IMR-90 (cell line): ENCODE results near the gene FAM168A.

Source experiments
- MXI1 ChIP-seq: IDR thresholded peaks from 2 replicates; pipeline ENCODE4 v1.6.1; 2012; ENCODE audit warnings: low read depth, mild to moderate bottlenecking, low read length, moderate library complexity, borderline replicate concordance
- POLR2A ChIP-seq: IDR thresholded peaks from 2 replicates; pipeline ENCODE4 v1.6.1; 2012; ENCODE audit warnings: mild to moderate bottlenecking, low read depth, low read length
- RAD21 ChIP-seq: IDR thresholded peaks from 2 replicates; pipeline ENCODE4 v1.6.1; 2012; ENCODE audit warnings: low read length, improper control_type of control experiment
- SMC3 ChIP-seq: fragments of 150-350 bp; IDR thresholded peaks from 2 replicates; pipeline ENCODE4 v1.6.1; 2016; ENCODE audit warnings: low read depth, mild to moderate bottlenecking, antibody characterized with exemption, low read length, moderate library complexity
- TF ChIP-seq, protein P1 (sequence below): conservative IDR thresholded peaks from 2 replicates; pipeline ENCODE4 v1.5.1; 2012; ENCODE audit warnings: mild to moderate bottlenecking, low read depth, low read length, improper control_type of control experiment

DNA sequence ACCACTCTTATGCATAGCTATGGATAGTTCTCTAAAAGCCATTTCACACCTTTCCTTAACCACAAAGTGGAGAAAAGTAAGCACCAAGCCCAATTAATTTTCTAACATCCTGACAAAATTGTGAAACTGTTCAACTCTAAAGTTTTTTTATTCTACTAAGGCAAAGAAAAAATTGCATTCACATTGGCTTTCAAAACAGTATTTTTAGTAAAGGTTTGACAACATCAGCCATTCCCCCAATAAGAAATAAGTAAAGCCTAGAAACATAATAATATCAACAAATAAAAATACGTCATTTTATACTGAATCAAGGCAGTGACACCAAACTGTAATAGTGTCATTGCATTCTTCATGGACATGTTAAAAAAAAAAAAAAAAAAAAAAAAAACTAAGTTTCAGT lies 11.1 kb downstream of the FAM168A start:
- TF ChIP-seq, protein P1, sequence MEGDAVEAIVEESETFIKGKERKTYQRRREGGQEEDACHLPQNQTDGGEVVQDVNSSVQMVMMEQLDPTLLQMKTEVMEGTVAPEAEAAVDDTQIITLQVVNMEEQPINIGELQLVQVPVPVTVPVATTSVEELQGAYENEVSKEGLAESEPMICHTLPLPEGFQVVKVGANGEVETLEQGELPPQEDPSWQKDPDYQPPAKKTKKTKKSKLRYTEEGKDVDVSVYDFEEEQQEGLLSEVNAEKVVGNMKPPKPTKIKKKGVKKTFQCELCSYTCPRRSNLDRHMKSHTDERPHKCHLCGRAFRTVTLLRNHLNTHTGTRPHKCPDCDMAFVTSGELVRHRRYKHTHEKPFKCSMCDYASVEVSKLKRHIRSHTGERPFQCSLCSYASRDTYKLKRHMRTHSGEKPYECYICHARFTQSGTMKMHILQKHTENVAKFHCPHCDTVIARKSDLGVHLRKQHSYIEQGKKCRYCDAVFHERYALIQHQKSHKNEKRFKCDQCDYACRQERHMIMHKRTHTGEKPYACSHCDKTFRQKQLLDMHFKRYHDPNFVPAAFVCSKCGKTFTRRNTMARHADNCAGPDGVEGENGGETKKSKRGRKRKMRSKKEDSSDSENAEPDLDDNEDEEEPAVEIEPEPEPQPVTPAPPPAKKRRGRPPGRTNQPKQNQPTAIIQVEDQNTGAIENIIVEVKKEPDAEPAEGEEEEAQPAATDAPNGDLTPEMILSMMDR, result no peak
- no peak for TF ChIP-seq SMC3
- no peak for TF ChIP-seq POLR2A
- TF ChIP-seq MXI1, result no peak
- TF ChIP-seq RAD21, result no peak
